B cell (primary cell): Measurements from ENCODE around the gene PACRG. TPM values are rescaled to one million over a fixed set of nuclear protein-coding genes. Genes with fewer than 3 reads are reported as not detected.

ENCODE experiments used
- ATAC-seq: fragments of 200-7000 bp; cut with Tn5 transposase; one replicate; pipeline ENCODE4 v1.10.0; 2021; ENCODE audit warnings: low read depth, mild to moderate bottlenecking, moderate number of reproducible peaks, moderate library complexity
- CTCF ChIA-PET: fragments of 350-600 bp; sonication (Branson Sonifier 250); formaldehyde crosslinking; loops from one replicate; lab custom pipeline; 2021; ENCODE audit warnings: antibody characterized with exemption, inconsistent platforms; lab: Charles Lee
- POLR2A ChIA-PET: fragments of 350-600 bp; sonication (Branson Sonifier 250); formaldehyde crosslinking; loops from one replicate; lab custom pipeline; 2021; ENCODE audit warnings: antibody characterized with exemption; lab: Charles Lee
- DNase-seq: peaks from one replicate; pipeline ENCODE4 v3.0.0; 2013
- H2AFZ ChIP-seq: 2 replicates; pipeline ENCODE4 v1.6.1; 2012; ENCODE audit warnings: mild to moderate bottlenecking, low read depth, low read length; ENCODE audit not compliant: insufficient read depth, poor library complexity, severe bottlenecking
- H3K27ac ChIP-seq, 2 donors: 1 replicate in 1 of 2; 2 replicates in 1 of 2; pipeline ENCODE4 v1.5.1; 2012 to 2013; ENCODE audit warnings: low read length in 2 of 2, mild to moderate bottlenecking in 2 of 2, moderate library complexity in 1 of 2
- H3K27me3 ChIP-seq, 4 experiments: fragments of 200-600 bp in 1 of 4; sonication (generic) in 1 of 4; replicated peaks in 1 of 4; 1 replicate in 2 of 4; 2 replicates in 2 of 4; pipeline versions ENCODE4 v1.6.1 to v1.7.0; 2013 to 2016; ENCODE audit warnings: low read length in 3 of 4, mild to moderate bottlenecking in 2 of 4, mixed read lengths in 1 of 4, moderate library complexity in 1 of 4; ENCODE audit not compliant: insufficient read depth in 4 of 4, control insufficient read depth in 3 of 4; ENCODE audit errors: control extremely low read depth in 1 of 4
- H3K36me3 ChIP-seq, 2 experiments: replicated peaks in 1 of 2; 1 replicate in 1 of 2; 2 replicates in 1 of 2; pipeline versions ENCODE4 v1.6.1 to v1.7.1; 2013; ENCODE audit warnings: low read length in 1 of 2; ENCODE audit not compliant: insufficient read depth in 2 of 2, control insufficient read depth in 1 of 2; ENCODE audit errors: control extremely low read depth in 1 of 2, extremely low read depth in 1 of 2
- H3K4me1 ChIP-seq, 2 donors: fragments of 200-600 bp in 1 of 2; sonication (generic) in 1 of 2; 1 replicate in 1 of 2; 2 replicates in 1 of 2; pipeline versions ENCODE4 v1.5.1 to v1.6.1; 2013 to 2017; ENCODE audit warnings: low read length in 2 of 2; ENCODE audit not compliant: control insufficient read depth in 2 of 2, insufficient read depth in 2 of 2
- H3K4me2 ChIP-seq: replicated peaks from 2 replicates; pipeline ENCODE3; 2012; ENCODE audit warnings: mild to moderate bottlenecking, low read depth, low read length; ENCODE audit not compliant: poor library complexity, severe bottlenecking
- H3K4me3 ChIP-seq, 5 experiments: fragments of 200-600 bp in 1 of 5; sonication (generic) in 1 of 5; 1 replicate in 3 of 5; 2 replicates in 2 of 5; pipeline versions ENCODE4 v1.5.1 to v1.7.0; 2011 to 2016; ENCODE audit warnings: low read length in 4 of 5, mild to moderate bottlenecking in 4 of 5, low read depth in 2 of 5, control low read depth in 1 of 5, moderate library complexity in 1 of 5; ENCODE audit not compliant: insufficient read depth in 1 of 5; ENCODE audit errors: control extremely low read depth in 1 of 5, extremely low read depth in 1 of 5
- H3K79me2 ChIP-seq: fragments of 200-600 bp; sonication (generic); one replicate; pipeline ENCODE4 v1.6.0; 2016; ENCODE audit warnings: low read length; ENCODE audit not compliant: control insufficient read depth, insufficient read depth
- H3K9ac ChIP-seq: fragments of 200-600 bp; sonication (generic); 2 replicates; pipeline ENCODE4 v1.6.1; 2017; ENCODE audit warnings: mild to moderate bottlenecking, low read length, moderate library complexity
- H3K9me3 ChIP-seq, 3 donors: one replicate each; pipeline versions ENCODE4 v1.6.1 to v1.7.1; 2013; ENCODE audit warnings: low read length in 2 of 3; ENCODE audit not compliant: control insufficient read depth in 2 of 3, insufficient read depth in 1 of 3; ENCODE audit errors: control extremely low read depth in 1 of 3
- H4K20me1 ChIP-seq: 2 replicates; pipeline ENCODE4 v1.6.0; 2012; ENCODE audit warnings: mild to moderate bottlenecking, low read length; ENCODE audit not compliant: insufficient read depth, control insufficient read depth, poor library complexity, severe bottlenecking
- H3K27ac Mint-ChIP-seq: one replicate; pipeline ENCODE4 v1.8.0; 2021; ENCODE audit warnings: mixed read lengths
- H3K27me3 Mint-ChIP-seq: one replicate; pipeline ENCODE4 v1.8.0; 2021; ENCODE audit warnings: mixed read lengths
- H3K4me1 Mint-ChIP-seq: one replicate; pipeline ENCODE4 v1.8.0; 2021; ENCODE audit warnings: mixed read lengths
- H3K4me3 Mint-ChIP-seq: one replicate; pipeline ENCODE4 v1.8.0; 2021; ENCODE audit warnings: mixed read lengths
- H3K9me3 Mint-ChIP-seq: one replicate; pipeline ENCODE4 v1.8.0; 2022; ENCODE audit warnings: mixed read lengths; ENCODE audit not compliant: insufficient read depth
- CTCF ChIP-seq: fragments of 200-600 bp; IDR thresholded peaks from one replicate; pipeline ENCODE4 v1.8.0; 2022; ENCODE audit warnings: antibody characterized with exemption, mild to moderate bottlenecking
- EZH2 ChIP-seq: IDR thresholded peaks from 2 replicates; pipeline ENCODE4 v1.6.1; 2012; ENCODE audit warnings: borderline replicate concordance, low read depth, mild to moderate bottlenecking, moderate library complexity, low read length; ENCODE audit not compliant: insufficient read depth, poor library complexity, severe bottlenecking
- WGBS: methylation state at CpG from one replicate; pipeline ENCODE4 v1.1.5; 2013; ENCODE audit warnings: missing lambda C conversion rate; ENCODE audit not compliant: insufficient coverage; 5-methylcytosine and 5-hydroxymethylcytosine counted together
- intact Hi-C: fragments of 100-400 bp; cut with micrococcal nuclease; formaldehyde crosslinking; loops from one replicate; pipeline ENCODE4 v1.10.0; 2022
- polyA plus RNA-seq: library from polyadenylated mRNA; depleted of rRNA; stranded (reverse); fragments of >200 nt; gene quantifications from 2 replicates; pipeline ENCODE4 v1.2.3, GENCODE V29; 2012
- total RNA-seq, 2 donors: library from RNA; stranded (reverse); fragments of 120-200 nt in 1 of 2; gene quantifications; 1 replicate in 1 of 2; 2 replicates in 1 of 2; pipeline versions ENCODE4 v1.2.3 to v1.2.4, GENCODE V29; 2013 to 2022

Gene PACRG
- total and polyA plus RNA-seq, 2 donors (not counting 1 experiment from before 2014, with no cell fraction given), result not detected

- H3K79me2 ChIP-seq, result no peaks in the 10 kb centered on the region
- no peaks in the 10 kb centered on the region for H3K27me3 ChIP-seq
- intact Hi-C loops, result no loop called here
- H3K4me2 ChIP-seq, result no peak overlapping the region
- Mint-ChIP-seq H3K4me3 (no peak overlapping the region), H3K4me1 (no peaks in the 10 kb centered on the region), H3K27ac (no peak overlapping the region), H3K9me3 (no peaks in the 10 kb centered on the region), H3K27me3 (no peaks in the 10 kb centered on the region)
- no peaks in the 10 kb centered on the region for H3K36me3 ChIP-seq
- 48% methylated on average over 5 of the region's 7 CpGs for WGBS
- CTCF ChIA-PET, result no interaction called here
- TF ChIP-seq EZH2 (no peak), CTCF (no peak)
- H2AFZ ChIP-seq, result no peak overlapping the region
- no peak overlapping the region for H3K9ac ChIP-seq
- POLR2A ChIA-PET, result no interaction called here
- peaks cover 0 to 4% (median 0%) of the 10 kb centered on the region in 3 donors for H3K9me3 ChIP-seq
- no peak overlapping the region for H3K27ac ChIP-seq
- ATAC-seq (no peak), DNase-seq (no peak)
- H3K4me1 ChIP-seq, result no peaks in the 10 kb centered on the region
- no peaks in the 10 kb centered on the region for H4K20me1 ChIP-seq
- H3K4me3 ChIP-seq, result no peak overlapping the region
Measured at GRCh38 chr6:162856885-162857284, 129.1 kb downstream of the PACRG start.

GRCh38 chr6:162857326-162857725 is 129.6 kb downstream of the PACRG start:
- Histone ChIP-seq H3K4me2 (no peak overlapping the region), H3K79me2 (no peaks in the 10 kb centered on the region), H2AFZ (no peak overlapping the region), H3K4me3 (no peak overlapping the region), H4K20me1 (no peaks in the 10 kb centered on the region), H3K4me1 (no peaks in the 10 kb centered on the region), H3K36me3 (no peaks in the 10 kb centered on the region), H3K27ac (no peak overlapping the region), H3K9me3 (peaks cover 0 to 4% (median 0%) of the 10 kb centered on the region in 3 donors), H3K27me3 (no peaks in the 10 kb centered on the region), H3K9ac (no peak overlapping the region)
- Mint-ChIP-seq H3K4me3 (no peak overlapping the region), H3K4me1 (no peaks in the 10 kb centered on the region), H3K9me3 (no peaks in the 10 kb centered on the region), H3K27me3 (no peaks in the 10 kb centered on the region), H3K27ac (no peak overlapping the region)
- DNase-seq, result no peak
- ChIA-PET POLR2A (no interaction called here), CTCF (no interaction called here)
- intact Hi-C loops, result no loop called here
- WGBS, result 86% methylated on average over 1 of the region's 2 CpGs
- ATAC-seq, result no peak
- no peak for TF ChIP-seq EZH2
- no peak for TF ChIP-seq CTCF
